OCI-LY7 (cell line): ENCODE measurements around the gene CCDC102B. TPM values are rescaled to one million over a fixed set of nuclear protein-coding genes. Genes with fewer than 3 reads are reported as not detected.

Source experiments
- BruUV-seq: library from RNA; stranded (reverse); fragments of 400-500 nt; replicated peaks from 2 replicates; lab custom pipeline; 2021; lab: Mats Ljungman, UMichigan
- CTCF ChIA-PET: fragments of 300-600 bp; sonication (Branson Sonifier 250); formaldehyde crosslinking; loops from one replicate; lab custom pipeline; 2022; ENCODE audit warnings: antibody characterized with exemption; ENCODE audit not compliant: unreplicated experiment; lab: Charles Lee
- POLR2A ChIA-PET: fragments of 300-600 bp; sonication (Branson Sonifier 250); formaldehyde crosslinking; loops from one replicate; lab custom pipeline; 2022; ENCODE audit warnings: antibody characterized with exemption; lab: Charles Lee
- DNase-seq: peaks from one replicate; pipeline ENCODE4 v3.0.0-alpha.2; 2015; ENCODE audit warnings: low spot score
- H2AFZ ChIP-seq: fragments of 200-600 bp; sonication (generic), shearing (Covaris generic); 2 replicates; pipeline ENCODE4 v1.6.1; 2014; ENCODE audit warnings: mild to moderate bottlenecking, antibody characterized with exemption, low read length, moderate library complexity
- H3K27ac ChIP-seq: fragments of 200-600 bp; sonication (generic); 2 replicates; pipeline ENCODE4 v1.5.1; 2014; ENCODE audit warnings: mixed run types, low read depth, mild to moderate bottlenecking, moderate library complexity, low read length, inconsistent platforms; ENCODE audit not compliant: poor library complexity, severe bottlenecking
- H3K36me3 ChIP-seq: fragments of 200-600 bp; sonication (generic); 2 replicates; pipeline ENCODE4 v1.6.1; 2014; ENCODE audit warnings: mild to moderate bottlenecking, antibody characterized with exemption, low read length, moderate library complexity, mixed read lengths; ENCODE audit not compliant: insufficient read depth
- H3K4me1 ChIP-seq: fragments of 200-600 bp; sonication (generic); 2 replicates; pipeline ENCODE4 v1.5.1; 2014; ENCODE audit warnings: mild to moderate bottlenecking, low read length; ENCODE audit not compliant: insufficient read depth, poor library complexity, severe bottlenecking
- H3K4me2 ChIP-seq: fragments of 200-600 bp; sonication (generic); 2 replicates; pipeline ENCODE4 v1.6.1; 2014; ENCODE audit warnings: mild to moderate bottlenecking, low read length
- H3K4me3 ChIP-seq: fragments of 200-600 bp; sonication (generic); 2 replicates; pipeline ENCODE4 v1.5.1; 2014; ENCODE audit warnings: mild to moderate bottlenecking, low read depth, low read length; ENCODE audit not compliant: poor library complexity, severe bottlenecking
- H3K79me2 ChIP-seq: fragments of 200-600 bp; sonication (generic); 2 replicates; pipeline ENCODE4 v1.6.1; 2016; ENCODE audit warnings: low read depth, mild to moderate bottlenecking, low read length, moderate library complexity, mixed read lengths; ENCODE audit not compliant: insufficient read depth
- H3K9me2 ChIP-seq: fragments of 200-600 bp; sonication (generic); 2 replicates; pipeline ENCODE4 v1.6.1; 2016; ENCODE audit warnings: mild to moderate bottlenecking, low read length, mixed read lengths; ENCODE audit not compliant: insufficient read depth
- H3K9me3 ChIP-seq: fragments of 200-600 bp; sonication (generic); 2 replicates; pipeline ENCODE4 v1.6.1; 2014; ENCODE audit warnings: mild to moderate bottlenecking, mixed run types, low read length, mixed read lengths
- H4K20me1 ChIP-seq: fragments of 200-600 bp; sonication (generic); 2 replicates; pipeline ENCODE4 v1.6.1; 2014; ENCODE audit warnings: mild to moderate bottlenecking, antibody characterized with exemption, low read length, moderate library complexity, mixed read lengths; ENCODE audit not compliant: insufficient read depth
- EZH2phosphoT487 ChIP-seq: fragments of 200-600 bp; sonication (generic); IDR thresholded peaks from 2 replicates; pipeline ENCODE4 v1.6.1; 2018; ENCODE audit warnings: low read depth, borderline replicate concordance, mild to moderate bottlenecking, mixed run types, antibody characterized with exemption, low read length, moderate library complexity, mixed read lengths
- intact Hi-C: fragments of 100-400 bp; cut with micrococcal nuclease; formaldehyde crosslinking; loops from one replicate; pipeline ENCODE4 v1.10.0; 2022; ENCODE audit not compliant: unreplicated experiment
- total RNA-seq, 2 experiments: library from RNA; depleted of rRNA in 1 of 2; stranded (reverse); fragments of >200 nt in 1 of 2; shearing (Covaris generic) in 1 of 2; gene quantifications; 2 replicates each; pipeline ENCODE4 v1.2.3, GENCODE V29; 2014 to 2022
- TF ChIP-seq, protein P1 (sequence below): fragments of 200-600 bp; sonication (generic); conservative IDR thresholded peaks from 2 replicates; pipeline ENCODE4 v1.5.1; 2014; ENCODE audit warnings: mild to moderate bottlenecking, antibody characterized with exemption, low read length, moderate library complexity, mixed read lengths

The CCDC102B gene
- total RNA-seq, 2 experiments from 2014 or later = 0.46 to 0.54 TPM

DNA sequence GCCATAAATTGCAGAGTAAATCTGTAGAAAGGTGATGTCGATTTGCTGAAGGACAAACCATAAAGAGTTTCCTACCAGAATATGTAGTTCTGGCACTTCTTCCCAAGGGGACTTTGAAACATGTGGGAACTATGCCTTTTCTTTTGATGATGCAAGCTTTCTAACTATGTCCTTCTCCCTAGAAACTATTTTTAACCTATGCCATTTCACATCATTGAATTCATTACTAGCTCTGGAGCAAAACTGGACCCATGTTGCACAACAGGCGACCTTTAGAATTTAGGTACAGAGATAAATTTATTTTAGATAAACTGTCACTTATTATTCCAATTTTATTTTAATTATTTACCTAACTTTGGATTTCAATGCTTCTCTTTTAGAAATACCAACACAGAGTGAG lies 186.5 kb downstream of the CCDC102B start:
- DNase-seq = no peak
- H3K27ac ChIP-seq = no peak overlapping the region
- H3K4me2 ChIP-seq = no peak overlapping the region
- no peak overlapping the region for H2AFZ ChIP-seq
- H3K79me2 ChIP-seq = no peaks in the 10 kb centered on the region
- H4K20me1 ChIP-seq = no peaks in the 10 kb centered on the region
- H3K9me2 ChIP-seq = no peaks in the 10 kb centered on the region
- CTCF ChIA-PET = no interaction called here
- no peaks in the 10 kb centered on the region for H3K4me1 ChIP-seq
- H3K36me3 ChIP-seq = no peaks in the 10 kb centered on the region
- H3K4me3 ChIP-seq = no peak overlapping the region
- no TSS peak for BruUV-seq
- intact Hi-C loops = no loop called here
- H3K9me3 ChIP-seq = no peaks in the 10 kb centered on the region
- POLR2A ChIA-PET = no interaction called here
- no peak for TF ChIP-seq EZH2phosphoT487
- TF ChIP-seq, protein P1, sequence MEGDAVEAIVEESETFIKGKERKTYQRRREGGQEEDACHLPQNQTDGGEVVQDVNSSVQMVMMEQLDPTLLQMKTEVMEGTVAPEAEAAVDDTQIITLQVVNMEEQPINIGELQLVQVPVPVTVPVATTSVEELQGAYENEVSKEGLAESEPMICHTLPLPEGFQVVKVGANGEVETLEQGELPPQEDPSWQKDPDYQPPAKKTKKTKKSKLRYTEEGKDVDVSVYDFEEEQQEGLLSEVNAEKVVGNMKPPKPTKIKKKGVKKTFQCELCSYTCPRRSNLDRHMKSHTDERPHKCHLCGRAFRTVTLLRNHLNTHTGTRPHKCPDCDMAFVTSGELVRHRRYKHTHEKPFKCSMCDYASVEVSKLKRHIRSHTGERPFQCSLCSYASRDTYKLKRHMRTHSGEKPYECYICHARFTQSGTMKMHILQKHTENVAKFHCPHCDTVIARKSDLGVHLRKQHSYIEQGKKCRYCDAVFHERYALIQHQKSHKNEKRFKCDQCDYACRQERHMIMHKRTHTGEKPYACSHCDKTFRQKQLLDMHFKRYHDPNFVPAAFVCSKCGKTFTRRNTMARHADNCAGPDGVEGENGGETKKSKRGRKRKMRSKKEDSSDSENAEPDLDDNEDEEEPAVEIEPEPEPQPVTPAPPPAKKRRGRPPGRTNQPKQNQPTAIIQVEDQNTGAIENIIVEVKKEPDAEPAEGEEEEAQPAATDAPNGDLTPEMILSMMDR = no peak

DNA sequence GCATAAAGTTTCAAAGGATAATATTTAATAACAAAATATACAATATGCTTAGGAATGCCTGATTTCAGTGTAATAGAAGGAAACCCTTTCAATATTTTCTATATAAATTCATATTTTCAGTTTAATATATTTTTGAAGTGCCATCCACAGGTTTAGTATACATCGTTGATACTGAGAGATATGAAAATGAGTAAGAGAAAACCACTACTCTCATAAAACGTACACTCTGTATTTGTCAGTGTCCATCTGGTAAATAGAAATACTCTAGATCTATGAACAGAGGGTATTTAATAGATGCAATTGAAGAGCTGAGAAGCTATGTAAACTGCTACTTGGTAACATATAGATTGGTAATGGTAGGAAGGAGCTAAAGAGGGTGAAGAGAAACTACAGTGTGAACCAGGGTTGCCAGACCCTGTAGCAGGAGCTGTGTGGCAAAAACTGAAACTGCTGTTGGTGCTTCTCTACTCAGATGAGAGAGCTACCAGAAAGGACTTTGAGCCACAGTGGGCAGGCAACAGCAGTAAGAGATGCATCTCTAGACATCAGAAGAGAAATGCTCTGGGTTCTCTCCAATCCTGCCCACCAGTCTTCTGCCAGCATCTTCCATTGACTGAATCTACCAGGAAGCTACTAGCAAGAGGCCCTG lies 187.4 kb downstream of the CCDC102B start:
- no TSS peak for BruUV-seq
- POLR2A ChIA-PET = no interaction called here

DNA sequence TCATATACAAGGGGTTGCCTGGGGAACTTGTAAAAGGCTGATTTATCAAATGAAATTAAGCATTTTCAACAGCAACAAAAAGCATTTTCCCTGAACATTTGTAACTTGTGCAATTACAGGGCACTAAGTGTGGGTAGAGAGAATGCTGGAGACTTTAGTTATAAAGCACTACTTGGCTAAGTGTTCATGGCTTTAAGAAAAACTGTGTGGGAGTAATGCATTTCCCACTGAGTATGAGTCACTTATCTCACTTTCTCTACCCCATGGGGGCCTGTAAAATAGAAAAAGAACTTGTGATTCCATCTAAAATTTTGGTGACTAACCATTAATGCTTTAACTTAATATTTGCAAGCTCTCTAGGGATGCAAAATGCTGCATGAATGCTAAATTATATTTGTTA lies 193.4 kb downstream of the CCDC102B start:
- CTCF ChIA-PET = no interaction called here
- Histone ChIP-seq H3K79me2 (no peaks in the 10 kb centered on the region), H3K36me3 (no peaks in the 10 kb centered on the region), H4K20me1 (no peaks in the 10 kb centered on the region), H3K4me3 (no peak overlapping the region), H3K4me1 (no peaks in the 10 kb centered on the region), H3K4me2 (no peak overlapping the region), H2AFZ (no peak overlapping the region), H3K27ac (no peak overlapping the region), H3K9me2 (no peaks in the 10 kb centered on the region), H3K9me3 (no peaks in the 10 kb centered on the region)
- BruUV-seq = no TSS peak
- no peak for DNase-seq
- no peak for TF ChIP-seq EZH2phosphoT487
- TF ChIP-seq, protein P1 = no peak
- POLR2A ChIA-PET = no interaction called here
- intact Hi-C loops = no loop called here

More for the DNA sequence above, 187.4 kb downstream of the CCDC102B start:
- no peaks in the 10 kb centered on the region for H4K20me1 ChIP-seq
- no peak for DNase-seq
- no peaks in the 10 kb centered on the region for H3K4me1 ChIP-seq
- no peak overlapping the region for H3K27ac ChIP-seq
- H3K4me2 ChIP-seq = no peak overlapping the region
- TF ChIP-seq, protein P1 = no peak
- no peak for TF ChIP-seq EZH2phosphoT487
- intact Hi-C loops = no loop called here
- no peaks in the 10 kb centered on the region for H3K36me3 ChIP-seq
- H3K4me3 ChIP-seq = no peak overlapping the region
- no peaks in the 10 kb centered on the region for H3K9me2 ChIP-seq
- H3K79me2 ChIP-seq = no peaks in the 10 kb centered on the region
- H3K9me3 ChIP-seq = no peaks in the 10 kb centered on the region
- CTCF ChIA-PET = no interaction called here
- no peak overlapping the region for H2AFZ ChIP-seq
